GM19467 (cell line): ENCODE measurements around the gene AP4B1.
"Not testable (repeated sequence)": the region's sequence is repeated elsewhere in the genome, so short reads cannot be mapped to it uniquely, and the experiment has no call there.

ENCODE experiments used
- ATAC-seq: cut with Tn5 transposase; IDR thresholded peaks from one replicate; pipeline ENCODE4 v1.9.1; 2021; ENCODE audit warnings: mild to moderate bottlenecking, moderate library complexity; ENCODE audit not compliant: unreplicated experiment

The AP4B1 gene

GRCh38 chr1:113904674-113905434, at the start of gene AP4B1, which contains the start of gene DCLRE1B:
TSS of gene AP4B1 (minus strand) at chr1:113904799. CDS start at chr1:113904717, 82 bp downstream.
TSS of gene DCLRE1B (plus strand) at chr1:113905326. CDS start at chr1:113905587, 261 bp downstream.
- peak; percentile 93 for ATAC-seq

GRCh38 chr1:113951719-113952118, 47.1 kb upstream of the AP4B1 start:
- ATAC-seq, result no peak

- no peak for ATAC-seq
These were observed 46.3 kb upstream of the AP4B1 start for GRCh38 chr1:113950908-113951307.

GRCh38 chr1:113949007-113949406, 44.4 kb upstream of the AP4B1 start:
- no peak for ATAC-seq

GRCh38 chr1:113948151-113948550, 43.6 kb upstream of the AP4B1 start:
- ATAC-seq, result not testable (repeated sequence)

GRCh38 chr1:113947388-113948107, 42.9 kb upstream of the AP4B1 start:
- ATAC-seq, result no peak

- ATAC-seq, result no peak
These were observed 42.2 kb upstream of the AP4B1 start for GRCh38 chr1:113946678-113947387.

- no peak for ATAC-seq
These were observed 41.5 kb upstream of the AP4B1 start for GRCh38 chr1:113946112-113946511.

GRCh38 chr1:113945329-113945728, 40.7 kb upstream of the AP4B1 start:
- no peak for ATAC-seq

- no peak for ATAC-seq
These were observed 38.6 kb upstream of the AP4B1 start for GRCh38 chr1:113943028-113943811.

- no peak for ATAC-seq
These were observed 37.9 kb upstream of the AP4B1 start for GRCh38 chr1:113942527-113942926.

GRCh38 chr1:113941245-113941559, 36.6 kb upstream of the AP4B1 start:
- ATAC-seq, result no peak

- no peak for ATAC-seq
These were observed 36.0 kb upstream of the AP4B1 start for GRCh38 chr1:113940365-113941244.

GRCh38 chr1:113938192-113938591, 33.6 kb upstream of the AP4B1 start:
- no peak for ATAC-seq

- ATAC-seq, result no peak
These were observed 32.5 kb upstream of the AP4B1 start for GRCh38 chr1:113937146-113937545.

- ATAC-seq, result no peak
These were observed 31.4 kb upstream of the AP4B1 start for GRCh38 chr1:113935970-113936369.

GRCh38 chr1:113935176-113935575, 30.6 kb upstream of the AP4B1 start:
- ATAC-seq, result no peak

GRCh38 chr1:113934511-113935055, 30.0 kb upstream of the AP4B1 start:
- ATAC-seq, result no peak

- ATAC-seq, result no peak
These were observed 29.4 kb upstream of the AP4B1 start for GRCh38 chr1:113934006-113934405.

GRCh38 chr1:113931451-113931851, 26.9 kb upstream of the AP4B1 start:
- no peak for ATAC-seq
